DND-41 (cell line): ENCODE measurements around the gene SLC35F3.

Experiments
- EZH2 ChIP-seq: IDR thresholded peaks from 3 replicates; pipeline ENCODE4 v1.6.1; 2012; ENCODE audit warnings: borderline replicate concordance, low read depth, mild to moderate bottlenecking, moderate library complexity, low read length, inconsistent platforms; ENCODE audit not compliant: severe bottlenecking
- TF ChIP-seq, protein P1 (sequence below): IDR thresholded peaks from 2 replicates; pipeline ENCODE4 v1.5.1; 2012; ENCODE audit warnings: borderline replicate concordance, low read length, moderate library complexity, mild to moderate bottlenecking; ENCODE audit not compliant: poor library complexity, severe bottlenecking; ENCODE audit errors: extremely low read depth

DNA sequence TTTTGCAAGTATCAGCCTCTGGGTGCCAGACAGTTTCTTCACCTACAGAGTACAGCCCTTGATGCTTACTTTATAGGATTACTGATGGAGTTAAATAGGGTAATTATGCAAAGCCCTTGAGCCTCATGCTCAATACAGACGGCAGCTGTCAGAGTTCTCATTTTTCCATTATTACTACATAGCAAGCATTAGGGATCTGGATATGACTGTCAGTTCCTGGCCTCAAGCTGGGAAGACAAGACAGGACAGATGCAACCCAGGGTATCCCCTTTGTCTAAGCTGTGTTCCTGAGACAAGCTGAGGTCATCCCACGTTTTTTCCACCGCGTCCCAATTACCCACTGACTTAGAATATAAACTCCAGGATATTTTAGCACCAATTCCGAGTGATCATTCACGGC lies 94.4 kb downstream of the SLC35F3 start:
- TF ChIP-seq, protein P1, sequence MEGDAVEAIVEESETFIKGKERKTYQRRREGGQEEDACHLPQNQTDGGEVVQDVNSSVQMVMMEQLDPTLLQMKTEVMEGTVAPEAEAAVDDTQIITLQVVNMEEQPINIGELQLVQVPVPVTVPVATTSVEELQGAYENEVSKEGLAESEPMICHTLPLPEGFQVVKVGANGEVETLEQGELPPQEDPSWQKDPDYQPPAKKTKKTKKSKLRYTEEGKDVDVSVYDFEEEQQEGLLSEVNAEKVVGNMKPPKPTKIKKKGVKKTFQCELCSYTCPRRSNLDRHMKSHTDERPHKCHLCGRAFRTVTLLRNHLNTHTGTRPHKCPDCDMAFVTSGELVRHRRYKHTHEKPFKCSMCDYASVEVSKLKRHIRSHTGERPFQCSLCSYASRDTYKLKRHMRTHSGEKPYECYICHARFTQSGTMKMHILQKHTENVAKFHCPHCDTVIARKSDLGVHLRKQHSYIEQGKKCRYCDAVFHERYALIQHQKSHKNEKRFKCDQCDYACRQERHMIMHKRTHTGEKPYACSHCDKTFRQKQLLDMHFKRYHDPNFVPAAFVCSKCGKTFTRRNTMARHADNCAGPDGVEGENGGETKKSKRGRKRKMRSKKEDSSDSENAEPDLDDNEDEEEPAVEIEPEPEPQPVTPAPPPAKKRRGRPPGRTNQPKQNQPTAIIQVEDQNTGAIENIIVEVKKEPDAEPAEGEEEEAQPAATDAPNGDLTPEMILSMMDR, result no peak
- TF ChIP-seq EZH2, result no peak
